ENCODE measurements around the gene PDE4D. TPM values are rescaled to one million over a fixed set of nuclear protein-coding genes. Genes with fewer than 3 reads are reported as not detected.

PDE4D gene
- total RNA-seq, 1 experiment from 2014 or later, result 2.1 TPM

- H3K23ac ChIP-seq (ENCODE audit: insufficient read length, low read depth, low read length), result no peak overlapping the region
- no peaks in the 10 kb centered on the region for H3K23me2 ChIP-seq (ENCODE audit: insufficient read length, low read depth, low read length, poor library complexity, severe bottlenecking)
- H3K4ac ChIP-seq (ENCODE audit: low read depth, low read length), result no peak overlapping the region
- H3K9me3 ChIP-seq (ENCODE audit: control insufficient read depth, low read depth, low read length), result no peaks in the 10 kb centered on the region
- no peak overlapping the region for H2AK5ac ChIP-seq (ENCODE audit: insufficient read length, low read length)
- H3K4me3 Mint-ChIP-seq, result no peak overlapping the region
- H3K27me3 Mint-ChIP-seq (ENCODE audit: low read depth), result no peaks in the 10 kb centered on the region
- no peak overlapping the region for H3K27ac ChIP-seq (ENCODE audit: insufficient read length, low read depth, low read length)
- H4K91ac ChIP-seq (ENCODE audit: insufficient read length, low read depth, low read length), result no peak overlapping the region
- H3K14ac ChIP-seq (ENCODE audit: insufficient read depth, low read length), result no peak overlapping the region
- H2BK5ac ChIP-seq (ENCODE audit: insufficient read length, low read length), result no peak overlapping the region
- no peaks in the 10 kb centered on the region for H3K79me2 ChIP-seq (ENCODE audit: insufficient read depth, low read length)
- no peak for DNase-seq
- peaks cover 11 to 18% of the 10 kb centered on the region in 2 experiments for H3K4me1 Mint-ChIP-seq
- no peak overlapping the region for H2BK15ac ChIP-seq (ENCODE audit: low read depth, low read length)
- H3K9me3 Mint-ChIP-seq, result no peaks in the 10 kb centered on the region
- TF ChIP-seq CTCF (conservative IDR thresholded peaks at IDR 0.05), result no peak
- no peak overlapping the region for H3T11ph ChIP-seq (ENCODE audit: low read length)
- H2BK12ac ChIP-seq (ENCODE audit: insufficient read length, low read depth, low read length), result no peak overlapping the region
- H2AFZ ChIP-seq (ENCODE audit: low read length), result no peak overlapping the region
- H3K79me1 ChIP-seq (ENCODE audit: insufficient read depth, low read depth, low read length, poor library complexity, severe bottlenecking), result no peaks in the 10 kb centered on the region
- H3K18ac ChIP-seq (ENCODE audit: insufficient read length, low read depth, low read length), result no peak overlapping the region
- H3K9ac ChIP-seq (ENCODE audit: extremely low read depth, insufficient read length, low read length), result no peak overlapping the region
- no peak overlapping the region for H3K4me2 ChIP-seq (ENCODE audit: insufficient read depth, insufficient read length, low read length)
- H4K20me1 ChIP-seq (ENCODE audit: control insufficient read depth, insufficient read depth, insufficient read length), result no peaks in the 10 kb centered on the region
- H4K5ac ChIP-seq (ENCODE audit: insufficient read length, low read depth, low read length), result no peak overlapping the region
- H3K27me3 ChIP-seq (ENCODE audit: insufficient read depth, low read length), result no peaks in the 10 kb centered on the region
- no peak overlapping the region for H4K8ac ChIP-seq (replicated peaks; ENCODE audit: insufficient read length, low read depth, low read length)
- H2BK20ac ChIP-seq (ENCODE audit: low read depth, low read length, poor library complexity, severe bottlenecking), result no peak overlapping the region
- H3K56ac ChIP-seq (ENCODE audit: insufficient read length, low read depth, low read length), result no peak overlapping the region
- no peaks in the 10 kb centered on the region for H3K36me3 Mint-ChIP-seq (ENCODE audit: insufficient read depth in 1 of 3, low read depth in 3 of 3)
- H3K27ac Mint-ChIP-seq, result no peak overlapping the region
- no peaks in the 10 kb centered on the region for H3K4me1 ChIP-seq (ENCODE audit: insufficient read depth, low read length)
- H2BK120ac ChIP-seq (ENCODE audit: low read depth, low read length, poor library complexity, severe bottlenecking), result no peak overlapping the region
Observed at GRCh38 chr5:59665086-59665831, 228.3 kb downstream of the PDE4D start.
